CD14-positive monocyte (primary cell): ENCODE data around the gene RRM1. TPM values are rescaled to one million over a fixed set of nuclear protein-coding genes. Genes with fewer than 3 reads are reported as not detected.
"Not testable (repeated sequence)": the region's sequence is repeated elsewhere in the genome, so short reads cannot be mapped to it uniquely, and the experiment has no call there.

Experiments used
- DNase-seq, 3 donors: peaks; one replicate each; pipeline ENCODE4 v3.0.0-alpha.2; 2011 to 2022
- H2AFZ ChIP-seq: 2 replicates; pipeline ENCODE4 v1.6.0; 2012; ENCODE audit warnings: mild to moderate bottlenecking, low read depth, low read length, inconsistent platforms; ENCODE audit not compliant: insufficient read depth, poor library complexity, severe bottlenecking
- H3K27ac ChIP-seq, 2 donors: 1 replicate in 1 of 2; 2 replicates in 1 of 2; pipeline ENCODE4 v1.5.1; 2012 to 2013; ENCODE audit warnings: low read length in 2 of 2, control low read depth in 1 of 2, inconsistent platforms in 1 of 2, low read depth in 1 of 2, mild to moderate bottlenecking in 1 of 2
- H3K27me3 ChIP-seq, 2 donors: one replicate each; pipeline versions ENCODE4 v1.6.0 to v1.6.1; 2011 to 2013; ENCODE audit warnings: low read length in 2 of 2; ENCODE audit not compliant: control insufficient read depth in 2 of 2, insufficient read depth in 2 of 2
- H3K36me3 ChIP-seq, 2 donors: replicated peaks in 1 of 2; 1 replicate in 1 of 2; 2 replicates in 1 of 2; pipeline versions ENCODE4 v1.5.1 to v1.6.1; 2012 to 2013; ENCODE audit warnings: low read length in 2 of 2, control low read depth in 1 of 2, inconsistent platforms in 1 of 2, mild to moderate bottlenecking in 1 of 2; ENCODE audit not compliant: insufficient read depth in 2 of 2, control insufficient read depth in 1 of 2
- H3K4me1 ChIP-seq, 2 donors: 1 replicate in 1 of 2; 2 replicates in 1 of 2; pipeline versions ENCODE4 v1.5.1 to v1.6.1; 2012 to 2013; ENCODE audit warnings: low read length in 2 of 2, control low read depth in 1 of 2, inconsistent platforms in 1 of 2, mild to moderate bottlenecking in 1 of 2, moderate library complexity in 1 of 2; ENCODE audit not compliant: insufficient read depth in 2 of 2, control insufficient read depth in 1 of 2
- H3K4me2 ChIP-seq: replicated peaks from 2 replicates; pipeline ENCODE3; 2012; ENCODE audit warnings: low read length, moderate library complexity, mild to moderate bottlenecking; ENCODE audit not compliant: poor library complexity, severe bottlenecking; ENCODE audit errors: extremely low read depth
- H3K4me3 ChIP-seq, 3 experiments: fragments of 200-600 bp in 1 of 3; sonication (generic) in 1 of 3; replicated peaks in 1 of 3; 1 replicate in 2 of 3; 2 replicates in 1 of 3; pipeline ENCODE4 v1.5.1; 2011 to 2013; ENCODE audit warnings: low read length in 3 of 3, mild to moderate bottlenecking in 3 of 3, control low read depth in 2 of 3, low read depth in 2 of 3, inconsistent platforms in 1 of 3, moderate library complexity in 1 of 3
- H3K79me2 ChIP-seq: 2 replicates; pipeline ENCODE4 v1.6.0; 2012; ENCODE audit warnings: mild to moderate bottlenecking, control low read depth, inconsistent platforms, low read length, moderate library complexity; ENCODE audit not compliant: insufficient read depth
- H3K9ac ChIP-seq: 2 replicates; pipeline ENCODE4 v1.6.0; 2017; ENCODE audit warnings: low read length, mild to moderate bottlenecking; ENCODE audit not compliant: insufficient read depth, poor library complexity, severe bottlenecking
- H3K9me3 ChIP-seq, 2 donors: replicated peaks in 1 of 2; 1 replicate in 1 of 2; 2 replicates in 1 of 2; pipeline versions ENCODE4 v1.5.1 to v1.6.1; 2012 to 2013; ENCODE audit warnings: low read length in 2 of 2, control low read depth in 1 of 2; ENCODE audit not compliant: control insufficient read depth in 1 of 2, insufficient read depth in 1 of 2
- H4K20me1 ChIP-seq: 2 replicates; pipeline ENCODE4 v1.6.0; 2012; ENCODE audit warnings: mild to moderate bottlenecking, low read length, control low read depth, moderate library complexity; ENCODE audit not compliant: insufficient read depth
- H3K27ac Mint-ChIP-seq, 7 donors: one replicate each; pipeline ENCODE4 v1.8.0; 2020; ENCODE audit warnings: mild to moderate bottlenecking in 7 of 7, mixed read lengths in 7 of 7, moderate library complexity in 6 of 7, inconsistent platforms in 2 of 7
- H3K27me3 Mint-ChIP-seq, 3 donors: one replicate each; pipeline ENCODE4 v1.8.0; 2021 to 2022; ENCODE audit warnings: low read depth in 3 of 3, mild to moderate bottlenecking in 3 of 3, mixed read lengths in 3 of 3, moderate library complexity in 3 of 3, inconsistent platforms in 1 of 3
- H3K36me3 Mint-ChIP-seq, 2 donors: one replicate each; pipeline ENCODE4 v1.8.0; 2020; ENCODE audit warnings: mixed read lengths in 2 of 2, inconsistent platforms in 1 of 2, mild to moderate bottlenecking in 1 of 2
- H3K4me1 Mint-ChIP-seq: one replicate; pipeline ENCODE4 v1.8.0; 2020; ENCODE audit warnings: mild to moderate bottlenecking, mixed read lengths
- H3K4me3 Mint-ChIP-seq, 2 donors: one replicate each; pipeline ENCODE4 v1.8.0; 2020; ENCODE audit warnings: mild to moderate bottlenecking in 2 of 2, mixed read lengths in 2 of 2, moderate library complexity in 1 of 2
- H3K9me3 Mint-ChIP-seq, 7 donors: one replicate each; pipeline ENCODE4 v1.8.0; 2020 to 2022; ENCODE audit warnings: mixed read lengths in 7 of 7, mild to moderate bottlenecking in 6 of 7, moderate library complexity in 6 of 7, inconsistent platforms in 2 of 7
- WGBS: methylation state at CpG from one replicate; pipeline ENCODE4 v1.1.5; 2013; ENCODE audit warnings: missing lambda C conversion rate; ENCODE audit not compliant: insufficient coverage; 5-methylcytosine and 5-hydroxymethylcytosine counted together
- intact Hi-C, 2 donors: fragments of 100-400 bp; cut with micrococcal nuclease; formaldehyde crosslinking; loops; one replicate each; pipeline versions ENCODE4 v1.15.0 to v1.15.1; 2023
- polyA plus RNA-seq, 3 donors: library from polyadenylated mRNA; depleted of rRNA in 1 of 3; unstranded in 2 of 3; stranded (reverse) in 1 of 3; fragments of 300-500 nt in 2 of 3; fragments of >200 nt in 1 of 3; fragmentation: Illumina TruSeq in 2 of 3; gene quantifications; 1 replicate in 2 of 3; 2 replicates in 1 of 3; pipeline ENCODE4 v1.2.3, GENCODE V29; 2012 to 2021
- TF ChIP-seq, protein P1 (sequence below): fragments of 200-600 bp; IDR thresholded peaks from one replicate; pipeline ENCODE4 v1.8.0; 2022; ENCODE audit warnings: antibody characterized with exemption, mild to moderate bottlenecking

Gene RRM1
- polyA plus RNA-seq, 3 donors, result 5.4 to 16.1 (median 11.5) TPM

GRCh38 chr11:4156571-4156970 lies 62.0 kb downstream of the RRM1 start:
- no peaks in the 10 kb centered on the region for H3K9me3 ChIP-seq
- no peaks in the 10 kb centered on the region for H3K4me1 Mint-ChIP-seq
- H3K27me3 Mint-ChIP-seq, result peaks cover 0 to 5% (median 2%) of the 10 kb centered on the region in 3 donors
- H3K4me1 ChIP-seq, result no peaks in the 10 kb centered on the region
- TF ChIP-seq, protein P1, sequence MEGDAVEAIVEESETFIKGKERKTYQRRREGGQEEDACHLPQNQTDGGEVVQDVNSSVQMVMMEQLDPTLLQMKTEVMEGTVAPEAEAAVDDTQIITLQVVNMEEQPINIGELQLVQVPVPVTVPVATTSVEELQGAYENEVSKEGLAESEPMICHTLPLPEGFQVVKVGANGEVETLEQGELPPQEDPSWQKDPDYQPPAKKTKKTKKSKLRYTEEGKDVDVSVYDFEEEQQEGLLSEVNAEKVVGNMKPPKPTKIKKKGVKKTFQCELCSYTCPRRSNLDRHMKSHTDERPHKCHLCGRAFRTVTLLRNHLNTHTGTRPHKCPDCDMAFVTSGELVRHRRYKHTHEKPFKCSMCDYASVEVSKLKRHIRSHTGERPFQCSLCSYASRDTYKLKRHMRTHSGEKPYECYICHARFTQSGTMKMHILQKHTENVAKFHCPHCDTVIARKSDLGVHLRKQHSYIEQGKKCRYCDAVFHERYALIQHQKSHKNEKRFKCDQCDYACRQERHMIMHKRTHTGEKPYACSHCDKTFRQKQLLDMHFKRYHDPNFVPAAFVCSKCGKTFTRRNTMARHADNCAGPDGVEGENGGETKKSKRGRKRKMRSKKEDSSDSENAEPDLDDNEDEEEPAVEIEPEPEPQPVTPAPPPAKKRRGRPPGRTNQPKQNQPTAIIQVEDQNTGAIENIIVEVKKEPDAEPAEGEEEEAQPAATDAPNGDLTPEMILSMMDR, result no peak
- H3K36me3 ChIP-seq, result no peaks in the 10 kb centered on the region
- no peak for DNase-seq
- H3K79me2 ChIP-seq, result no peaks in the 10 kb centered on the region
- H3K4me3 ChIP-seq, result no peak overlapping the region
- intact Hi-C loops, result no loop called here
- no peak overlapping the region for H3K27ac Mint-ChIP-seq
- no peak overlapping the region for H3K4me3 Mint-ChIP-seq
- H3K9me3 Mint-ChIP-seq, result peaks cover 0 to 5% (median 2%) of the 10 kb centered on the region in 7 donors
- no peak overlapping the region for H3K27ac ChIP-seq
- H4K20me1 ChIP-seq, result no peaks in the 10 kb centered on the region
- H2AFZ ChIP-seq, result no peak overlapping the region
- H3K9ac ChIP-seq, result no peak overlapping the region
- no peaks in the 10 kb centered on the region for H3K36me3 Mint-ChIP-seq
- no peaks in the 10 kb centered on the region for H3K27me3 ChIP-seq
- no peak overlapping the region for H3K4me2 ChIP-seq

DNA sequence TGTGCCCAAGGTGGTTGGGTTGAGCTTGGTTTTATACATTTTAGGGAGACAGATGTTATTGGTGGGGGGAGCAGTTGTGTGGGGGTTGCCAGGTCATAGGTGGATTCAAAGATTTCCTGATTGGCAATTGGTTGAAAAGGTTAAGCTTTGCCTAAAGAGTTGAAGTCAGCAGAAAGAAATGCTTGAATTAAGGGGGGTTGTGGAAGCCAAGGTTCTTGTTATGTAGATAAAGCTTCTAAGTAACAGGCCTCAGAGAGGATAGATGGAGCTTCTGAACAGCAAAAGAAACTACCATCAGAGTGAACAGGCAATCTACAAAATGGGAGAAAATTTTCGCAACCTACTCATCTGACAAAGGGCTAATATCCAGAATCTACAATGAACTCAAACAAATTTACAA lies 64.2 kb downstream of the RRM1 start:
- H3K4me3 Mint-ChIP-seq, H3K27ac ChIP-seq, H4K20me1 ChIP-seq, H3K9me3 ChIP-seq, H3K27me3 Mint-ChIP-seq, H2AFZ ChIP-seq, H3K9me3 Mint-ChIP-seq, H3K4me1 Mint-ChIP-seq, H3K79me2 ChIP-seq, intact Hi-C loops, H3K36me3 ChIP-seq, DNase-seq, H3K4me1 ChIP-seq, H3K9ac ChIP-seq, H3K27ac Mint-ChIP-seq, H3K36me3 Mint-ChIP-seq, H3K4me3 ChIP-seq, H3K4me2 ChIP-seq, H3K27me3 ChIP-seq: not testable (repeated sequence)
- no CpG with 5 or more reads among the region's 1 CpG for WGBS
